Measurements from ENCODE around the gene TM9SF4. TPM values are rescaled to one million over a fixed set of nuclear protein-coding genes. Genes with fewer than 3 reads are reported as not detected.

The TM9SF4 gene
- total RNA-seq, 1 donor from 2014 or later, result 29.2 TPM

GRCh38 chr20:32159766-32160221 lies 50.3 kb downstream of the TM9SF4 start:
- intact Hi-C loops (cut with DNase I), result no loop called here
- Histone ChIP-seq H3K4me3 (no peak overlapping the region), H3K4me1 (no peaks in the 10 kb centered on the region), H3K27me3 (no peaks in the 10 kb centered on the region), H3K27ac (no peak overlapping the region), H3K9me3 (no peaks in the 10 kb centered on the region), H3K36me3 (peaks cover 74 to 75% of the 10 kb centered on the region in 2 donors)
- DNase-seq (ENCODE audit: low spot score in 2 of 2), result peak in 1 of 2 donors; percentile 30
- no peak for TF ChIP-seq CTCF (IDR thresholded peaks at IDR 0.05)

GRCh38 chr20:32160341-32160740 lies 50.8 kb downstream of the TM9SF4 start:
- Histone ChIP-seq H3K9me3 (no peaks in the 10 kb centered on the region), H3K4me1 (no peaks in the 10 kb centered on the region), H3K4me3 (no peak overlapping the region), H3K36me3 (peaks cover 77 to 80% of the 10 kb centered on the region in 2 donors), H3K27me3 (no peaks in the 10 kb centered on the region), H3K27ac (no peak overlapping the region)
- intact Hi-C loops (cut with DNase I), result no loop called here
- no peak for DNase-seq (ENCODE audit: low spot score in 2 of 2)
- no peak for TF ChIP-seq CTCF (IDR thresholded peaks at IDR 0.05)

- Histone ChIP-seq H3K4me3 (no peak overlapping the region), H3K27me3 (no peaks in the 10 kb centered on the region), H3K27ac (no peak overlapping the region), H3K4me1 (no peaks in the 10 kb centered on the region), H3K36me3 (peaks cover 82 to 91% of the 10 kb centered on the region in 2 donors), H3K9me3 (no peaks in the 10 kb centered on the region)
- no peak for DNase-seq (ENCODE audit: low spot score in 2 of 2)
- intact Hi-C loops (cut with DNase I), result no loop called here
- TF ChIP-seq CTCF (IDR thresholded peaks at IDR 0.05), result no peak
These were observed 52.8 kb downstream of the TM9SF4 start for GRCh38 chr20:32162351-32162750.

- no peak for TF ChIP-seq CTCF (IDR thresholded peaks at IDR 0.05)
- Histone ChIP-seq H3K4me3 (no peak overlapping the region), H3K9me3 (no peaks in the 10 kb centered on the region), H3K27me3 (no peaks in the 10 kb centered on the region), H3K4me1 (no peaks in the 10 kb centered on the region), H3K36me3 (peaks cover 67 to 75% of the 10 kb centered on the region in 2 donors), H3K27ac (no peak overlapping the region)
- intact Hi-C loops (cut with DNase I), result no loop called here
- no peak for DNase-seq (ENCODE audit: low spot score in 2 of 2)
These were observed 54.4 kb downstream of the TM9SF4 start for GRCh38 chr20:32163951-32164350.

GRCh38 chr20:32164984-32165735 lies 55.6 kb downstream of the TM9SF4 start:
- intact Hi-C loops (cut with DNase I), result no loop called here
- DNase-seq (ENCODE audit: low spot score in 2 of 2), result no peak
- H3K27me3 ChIP-seq, result no peaks in the 10 kb centered on the region
- H3K36me3 ChIP-seq, result peaks cover 56 to 64% of the 10 kb centered on the region in 2 donors
- no peaks in the 10 kb centered on the region for H3K9me3 ChIP-seq
- no peak for TF ChIP-seq CTCF (IDR thresholded peaks at IDR 0.05)
- H3K27ac ChIP-seq, result no peak overlapping the region
- no peaks in the 10 kb centered on the region for H3K4me1 ChIP-seq
- no peak overlapping the region for H3K4me3 ChIP-seq
